AG09319 (cell line): ENCODE data around the gene ZNF771.
A peak's percentile ranks its signal among the peaks of the same experiment; 100 is the strongest.

Experiments
- DNase-seq: peaks from one replicate; pipeline ENCODE4 v3.0.0-alpha.2; 2010; ENCODE audit warnings: low read depth; ENCODE audit errors: extremely low read depth
- TF ChIP-seq, protein P1 (sequence below): IDR thresholded peaks from 2 replicates; pipeline ENCODE4 v1.5.1; 2011; ENCODE audit warnings: low read depth, mild to moderate bottlenecking, inconsistent platforms, low read length, moderate library complexity

ZNF771 gene

DNA sequence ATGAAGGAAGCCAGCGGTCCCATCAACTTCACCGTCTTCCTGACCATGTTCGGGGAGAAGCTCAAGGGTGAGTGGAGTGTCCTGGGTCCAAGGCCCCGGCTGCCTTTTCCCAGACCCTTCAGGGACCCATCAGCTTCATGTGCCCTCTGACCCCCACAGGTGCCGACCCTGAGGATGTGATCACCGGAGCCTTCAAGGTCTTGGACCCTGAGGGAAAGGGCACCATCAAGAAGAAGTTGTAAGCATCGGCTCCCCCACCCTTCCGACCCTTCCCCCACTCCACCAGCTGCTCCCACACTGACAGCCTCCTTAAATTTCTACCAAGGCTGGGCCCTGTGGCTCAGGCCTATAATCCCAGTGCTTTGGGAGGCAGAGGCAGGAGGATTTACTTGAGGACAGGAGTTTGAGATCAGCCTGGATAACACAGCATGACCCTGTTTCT, 30.9 kb upstream of the ZNF771 start:
- DNase-seq = no peak
- TF ChIP-seq, protein P1, sequence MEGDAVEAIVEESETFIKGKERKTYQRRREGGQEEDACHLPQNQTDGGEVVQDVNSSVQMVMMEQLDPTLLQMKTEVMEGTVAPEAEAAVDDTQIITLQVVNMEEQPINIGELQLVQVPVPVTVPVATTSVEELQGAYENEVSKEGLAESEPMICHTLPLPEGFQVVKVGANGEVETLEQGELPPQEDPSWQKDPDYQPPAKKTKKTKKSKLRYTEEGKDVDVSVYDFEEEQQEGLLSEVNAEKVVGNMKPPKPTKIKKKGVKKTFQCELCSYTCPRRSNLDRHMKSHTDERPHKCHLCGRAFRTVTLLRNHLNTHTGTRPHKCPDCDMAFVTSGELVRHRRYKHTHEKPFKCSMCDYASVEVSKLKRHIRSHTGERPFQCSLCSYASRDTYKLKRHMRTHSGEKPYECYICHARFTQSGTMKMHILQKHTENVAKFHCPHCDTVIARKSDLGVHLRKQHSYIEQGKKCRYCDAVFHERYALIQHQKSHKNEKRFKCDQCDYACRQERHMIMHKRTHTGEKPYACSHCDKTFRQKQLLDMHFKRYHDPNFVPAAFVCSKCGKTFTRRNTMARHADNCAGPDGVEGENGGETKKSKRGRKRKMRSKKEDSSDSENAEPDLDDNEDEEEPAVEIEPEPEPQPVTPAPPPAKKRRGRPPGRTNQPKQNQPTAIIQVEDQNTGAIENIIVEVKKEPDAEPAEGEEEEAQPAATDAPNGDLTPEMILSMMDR = no peak

DNA sequence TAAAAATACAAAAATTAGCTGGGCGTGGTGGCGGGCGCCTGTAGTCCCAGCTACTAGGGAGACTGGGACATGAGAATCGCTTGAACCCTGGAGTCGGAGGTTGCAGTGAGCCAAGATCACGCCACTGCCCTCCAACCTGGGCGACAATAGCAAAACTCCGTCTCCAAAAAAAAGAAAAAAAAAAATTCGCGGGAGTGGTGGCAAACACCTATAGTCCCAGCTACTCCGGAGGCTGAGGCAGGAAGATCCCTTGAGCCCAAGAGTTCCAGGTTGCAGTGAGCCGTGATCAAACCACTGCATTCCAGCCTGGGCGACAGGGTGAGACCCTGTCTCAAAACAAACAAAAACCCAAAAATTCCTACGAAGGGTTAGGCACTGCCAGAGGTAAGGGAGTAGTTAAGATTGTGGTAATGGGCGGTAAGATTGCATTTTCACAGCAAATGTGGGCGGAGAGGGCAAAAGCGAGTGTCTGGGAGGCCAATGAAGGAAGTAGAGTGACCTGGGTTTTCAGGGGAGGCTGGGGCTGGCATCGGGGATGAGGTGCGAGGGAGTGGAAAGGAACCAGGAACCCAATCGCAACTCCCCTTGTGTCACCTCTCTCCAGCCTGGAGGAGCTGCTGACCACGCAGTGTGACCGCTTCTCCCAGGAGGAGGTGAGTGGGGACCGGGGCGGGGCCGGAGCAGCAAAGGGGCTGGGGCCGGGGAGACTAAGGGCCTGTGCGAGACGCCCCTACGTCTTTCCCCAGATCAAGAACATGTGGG, 30.2 kb upstream of the ZNF771 start:
- DNase-seq = no peak
- TF ChIP-seq, protein P1 = no peak

DNA sequence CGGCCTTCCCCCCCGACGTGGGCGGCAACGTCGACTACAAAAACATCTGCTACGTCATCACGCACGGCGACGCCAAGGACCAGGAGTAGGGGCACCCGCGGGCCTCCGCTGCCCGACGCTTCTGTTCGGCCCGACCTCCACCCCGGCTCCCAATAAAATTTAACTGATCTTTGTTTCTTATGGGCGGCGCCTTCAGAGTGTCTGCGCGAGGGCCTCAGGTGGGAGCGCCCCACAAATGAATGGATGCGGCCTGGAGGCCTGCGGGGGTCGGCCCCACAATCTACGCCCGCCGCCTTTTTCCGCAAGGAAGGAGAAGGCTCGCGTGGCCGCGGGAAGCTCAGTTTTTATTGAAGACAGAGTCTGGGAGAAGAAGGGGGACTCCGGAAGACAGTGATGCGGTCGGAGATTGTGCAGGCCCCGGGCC, 29.6 kb upstream of the ZNF771 start:
- no peak for DNase-seq
- TF ChIP-seq, protein P1 = no peak

DNA sequence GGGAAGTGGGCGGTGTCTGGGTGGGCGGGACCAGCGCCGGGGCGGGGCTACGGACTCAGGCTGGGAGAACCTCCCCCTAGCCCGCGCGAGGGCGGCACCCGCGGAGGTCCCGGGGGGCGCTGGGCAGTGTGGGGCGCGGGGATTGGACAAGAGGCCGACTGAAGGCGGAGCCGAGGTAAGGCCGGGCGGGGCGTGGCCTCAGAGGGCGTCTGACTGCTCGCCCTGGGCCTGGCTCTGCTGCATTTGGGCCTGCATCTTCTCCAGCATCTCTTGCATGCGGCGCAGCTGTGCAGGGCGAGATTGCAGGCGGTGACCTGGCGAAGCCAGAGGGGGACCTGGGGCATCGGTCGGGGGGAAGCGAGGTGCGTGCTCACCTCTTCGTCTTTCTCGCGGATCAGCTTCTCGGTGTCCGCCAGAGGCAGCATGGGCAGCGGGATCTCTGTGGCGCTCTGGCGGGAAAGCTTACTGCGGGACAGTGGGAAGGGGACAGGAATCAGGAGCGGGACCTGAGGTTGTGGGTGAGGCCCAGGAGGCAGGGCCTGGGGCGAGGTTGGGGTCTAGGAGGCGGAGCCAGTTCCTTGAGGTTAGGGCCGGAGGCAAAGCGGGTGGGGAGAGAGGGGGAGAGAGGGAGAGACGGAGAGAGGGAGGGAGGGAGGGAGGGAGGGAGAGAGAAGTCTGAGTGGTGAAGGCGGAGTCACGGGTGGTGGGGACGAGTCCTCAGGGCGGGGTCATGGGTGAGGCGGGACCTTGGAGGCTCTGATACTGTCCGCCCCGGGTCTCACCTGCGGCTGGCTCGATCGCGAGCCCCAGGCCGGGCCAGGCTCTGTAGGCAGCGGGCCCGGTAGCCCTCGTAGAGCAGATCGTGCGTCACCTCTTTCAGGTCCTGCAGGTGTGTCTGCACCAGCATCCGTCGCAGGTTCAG, 28.9 kb upstream of the ZNF771 start:
- peak; percentile 95 for DNase-seq

DNA sequence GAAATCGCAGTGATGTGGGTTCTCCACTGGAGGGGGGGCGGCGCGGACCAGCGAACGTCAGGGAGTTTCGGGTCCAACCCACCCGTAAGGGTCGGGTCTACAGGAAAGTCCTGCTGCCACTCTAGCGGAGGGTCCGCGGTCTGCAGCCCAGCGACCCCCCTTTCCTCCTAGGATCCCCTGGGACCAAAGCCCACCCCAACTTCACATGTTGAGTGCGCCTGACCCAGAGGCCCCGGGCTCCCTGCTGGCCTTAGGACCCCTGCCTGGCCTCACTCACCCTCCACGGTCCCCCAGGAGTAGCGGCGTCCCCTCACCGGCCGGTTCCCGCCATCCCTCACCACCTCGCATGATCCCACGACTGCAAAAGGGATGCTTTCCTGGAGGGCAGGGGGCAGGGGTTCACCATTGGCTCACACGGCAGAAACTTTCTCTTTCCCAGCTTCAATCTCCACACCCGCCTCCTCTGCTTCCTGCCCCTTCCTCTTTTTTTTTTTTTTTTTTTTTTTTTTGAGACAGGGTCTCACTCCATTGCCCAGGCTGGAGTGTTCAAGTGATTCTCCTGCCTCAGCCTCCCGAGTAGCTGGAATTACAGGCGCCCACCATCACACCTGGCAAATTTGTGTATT, 28.1 kb upstream of the ZNF771 start:
- TF ChIP-seq, protein P1 = no peak
- no peak for DNase-seq

More for the DNA sequence above, 28.9 kb upstream of the ZNF771 start:
- TF ChIP-seq, protein P1 = peak; percentile 31

DNA sequence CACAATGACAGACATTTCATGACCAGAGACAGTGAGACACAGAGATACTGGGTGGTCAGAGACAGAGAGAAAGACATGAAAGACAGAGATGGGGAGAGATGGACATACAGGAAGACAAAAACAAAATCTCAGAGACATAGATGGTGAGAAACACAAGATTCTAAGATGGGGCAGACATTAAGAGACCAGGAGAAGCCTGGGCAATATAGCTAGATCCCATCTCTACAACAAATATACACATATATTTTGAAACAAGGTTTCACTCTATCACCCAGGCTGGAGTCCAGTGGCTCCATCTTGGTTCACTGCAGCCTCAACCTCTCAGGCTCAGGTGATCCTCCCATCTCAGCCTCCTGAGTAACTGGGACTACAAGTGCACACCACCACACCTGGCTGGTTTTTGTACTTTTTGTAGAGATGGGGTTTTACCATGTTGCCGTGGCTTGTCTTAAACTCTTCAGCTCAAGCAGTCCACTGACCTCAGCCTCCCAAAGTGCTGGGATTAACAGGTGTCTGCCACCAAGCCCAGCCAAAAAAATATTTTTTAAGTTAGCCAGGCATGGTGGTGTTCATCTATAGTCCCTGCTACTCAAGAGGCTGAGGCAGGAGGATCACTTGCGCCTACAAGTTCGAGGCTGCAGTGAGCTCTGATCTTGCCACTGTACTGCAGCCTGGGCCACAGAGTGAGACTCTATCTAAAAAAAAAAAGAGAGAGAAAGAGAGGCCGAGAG, 27.2 kb upstream of the ZNF771 start:
- DNase-seq = no peak
- TF ChIP-seq, protein P1 = no peak
